GM21737 (cell line): ENCODE results near the gene ZNF268.
"Not testable (repeated sequence)": the region's sequence is repeated elsewhere in the genome, so short reads cannot be mapped to it uniquely, and the experiment has no call there.

Experiments
- ATAC-seq: cut with Tn5 transposase; IDR thresholded peaks from one replicate; pipeline ENCODE4 v1.9.1; 2021; ENCODE audit warnings: mild to moderate bottlenecking, moderate library complexity; ENCODE audit not compliant: unreplicated experiment

The ZNF268 gene

GRCh38 chr12:133226690-133227089 is 45.4 kb downstream of the ZNF268 start:
- no peak for ATAC-seq

- no peak for ATAC-seq
Observed at GRCh38 chr12:133227281-133227852, 46.1 kb downstream of the ZNF268 start.

GRCh38 chr12:133231001-133231400 is 49.7 kb downstream of the ZNF268 start:
- no peak for ATAC-seq

- no peak for ATAC-seq
Observed at GRCh38 chr12:133233006-133233405, 51.7 kb downstream of the ZNF268 start.

GRCh38 chr12:133233993-133234564 is 52.8 kb downstream of the ZNF268 start:
- ATAC-seq: no peak

GRCh38 chr12:133234971-133235370 is 53.7 kb downstream of the ZNF268 start:
- ATAC-seq: no peak

- ATAC-seq: no peak
Observed at GRCh38 chr12:133235401-133236112, 54.3 kb downstream of the ZNF268 start, which contains the start of gene ANHX. Gene ANHX (minus strand): TSS chr12:133235877. CDS start chr12:133234356, 1,521 bp downstream.

GRCh38 chr12:133236144-133236543 is 54.8 kb downstream of the ZNF268 start:
- ATAC-seq: no peak

GRCh38 chr12:133236556-133236955 is 55.3 kb downstream of the ZNF268 start:
- ATAC-seq: no peak

GRCh38 chr12:133251732-133252131 is 70.4 kb downstream of the ZNF268 start:
- ATAC-seq: no peak

GRCh38 chr12:133255833-133256232 is 74.5 kb downstream of the ZNF268 start:
- ATAC-seq: not testable (repeated sequence)

- no peak for ATAC-seq
Observed at GRCh38 chr12:133256321-133256720, 75.0 kb downstream of the ZNF268 start.

- no peak for ATAC-seq
Observed at GRCh38 chr12:133264173-133264572, 82.9 kb downstream of the ZNF268 start.
